B cell (primary cell): Measurements from ENCODE around the gene FAM81A. TPM values are rescaled to one million over a fixed set of nuclear protein-coding genes. Genes with fewer than 3 reads are reported as not detected.

Experiments used
- ATAC-seq: fragments of 200-7000 bp; cut with Tn5 transposase; one replicate; pipeline ENCODE4 v1.10.0; 2021; ENCODE audit warnings: low read depth, mild to moderate bottlenecking, moderate number of reproducible peaks, moderate library complexity
- CTCF ChIA-PET: fragments of 350-600 bp; sonication (Branson Sonifier 250); formaldehyde crosslinking; loops from one replicate; lab custom pipeline; 2021; ENCODE audit warnings: antibody characterized with exemption, inconsistent platforms; lab: Charles Lee
- POLR2A ChIA-PET: fragments of 350-600 bp; sonication (Branson Sonifier 250); formaldehyde crosslinking; loops from one replicate; lab custom pipeline; 2021; ENCODE audit warnings: antibody characterized with exemption; lab: Charles Lee
- DNase-seq: peaks from one replicate; pipeline ENCODE4 v3.0.0; 2013
- H2AFZ ChIP-seq: 2 replicates; pipeline ENCODE4 v1.6.1; 2012; ENCODE audit warnings: mild to moderate bottlenecking, low read depth, low read length; ENCODE audit not compliant: insufficient read depth, poor library complexity, severe bottlenecking
- H3K27ac ChIP-seq, 2 donors: 1 replicate in 1 of 2; 2 replicates in 1 of 2; pipeline ENCODE4 v1.5.1; 2012 to 2013; ENCODE audit warnings: low read length in 2 of 2, mild to moderate bottlenecking in 2 of 2, moderate library complexity in 1 of 2
- H3K27me3 ChIP-seq, 4 experiments: fragments of 200-600 bp in 1 of 4; sonication (generic) in 1 of 4; replicated peaks in 1 of 4; 1 replicate in 2 of 4; 2 replicates in 2 of 4; pipeline versions ENCODE4 v1.6.1 to v1.7.0; 2013 to 2016; ENCODE audit warnings: low read length in 3 of 4, mild to moderate bottlenecking in 2 of 4, mixed read lengths in 1 of 4, moderate library complexity in 1 of 4; ENCODE audit not compliant: insufficient read depth in 4 of 4, control insufficient read depth in 3 of 4; ENCODE audit errors: control extremely low read depth in 1 of 4
- H3K36me3 ChIP-seq, 2 experiments: replicated peaks in 1 of 2; 1 replicate in 1 of 2; 2 replicates in 1 of 2; pipeline versions ENCODE4 v1.6.1 to v1.7.1; 2013; ENCODE audit warnings: low read length in 1 of 2; ENCODE audit not compliant: insufficient read depth in 2 of 2, control insufficient read depth in 1 of 2; ENCODE audit errors: control extremely low read depth in 1 of 2, extremely low read depth in 1 of 2
- H3K4me1 ChIP-seq, 2 donors: fragments of 200-600 bp in 1 of 2; sonication (generic) in 1 of 2; 1 replicate in 1 of 2; 2 replicates in 1 of 2; pipeline versions ENCODE4 v1.5.1 to v1.6.1; 2013 to 2017; ENCODE audit warnings: low read length in 2 of 2; ENCODE audit not compliant: control insufficient read depth in 2 of 2, insufficient read depth in 2 of 2
- H3K4me2 ChIP-seq: replicated peaks from 2 replicates; pipeline ENCODE3; 2012; ENCODE audit warnings: mild to moderate bottlenecking, low read depth, low read length; ENCODE audit not compliant: poor library complexity, severe bottlenecking
- H3K4me3 ChIP-seq, 5 experiments: fragments of 200-600 bp in 1 of 5; sonication (generic) in 1 of 5; 1 replicate in 3 of 5; 2 replicates in 2 of 5; pipeline versions ENCODE4 v1.5.1 to v1.7.0; 2011 to 2016; ENCODE audit warnings: low read length in 4 of 5, mild to moderate bottlenecking in 4 of 5, low read depth in 2 of 5, control low read depth in 1 of 5, moderate library complexity in 1 of 5; ENCODE audit not compliant: insufficient read depth in 1 of 5; ENCODE audit errors: control extremely low read depth in 1 of 5, extremely low read depth in 1 of 5
- H3K79me2 ChIP-seq: fragments of 200-600 bp; sonication (generic); one replicate; pipeline ENCODE4 v1.6.0; 2016; ENCODE audit warnings: low read length; ENCODE audit not compliant: control insufficient read depth, insufficient read depth
- H3K9ac ChIP-seq: fragments of 200-600 bp; sonication (generic); 2 replicates; pipeline ENCODE4 v1.6.1; 2017; ENCODE audit warnings: mild to moderate bottlenecking, low read length, moderate library complexity
- H3K9me3 ChIP-seq, 3 donors: one replicate each; pipeline versions ENCODE4 v1.6.1 to v1.7.1; 2013; ENCODE audit warnings: low read length in 2 of 3; ENCODE audit not compliant: control insufficient read depth in 2 of 3, insufficient read depth in 1 of 3; ENCODE audit errors: control extremely low read depth in 1 of 3
- H4K20me1 ChIP-seq: 2 replicates; pipeline ENCODE4 v1.6.0; 2012; ENCODE audit warnings: mild to moderate bottlenecking, low read length; ENCODE audit not compliant: insufficient read depth, control insufficient read depth, poor library complexity, severe bottlenecking
- H3K27ac Mint-ChIP-seq: one replicate; pipeline ENCODE4 v1.8.0; 2021; ENCODE audit warnings: mixed read lengths
- H3K27me3 Mint-ChIP-seq: one replicate; pipeline ENCODE4 v1.8.0; 2021; ENCODE audit warnings: mixed read lengths
- H3K4me1 Mint-ChIP-seq: one replicate; pipeline ENCODE4 v1.8.0; 2021; ENCODE audit warnings: mixed read lengths
- H3K4me3 Mint-ChIP-seq: one replicate; pipeline ENCODE4 v1.8.0; 2021; ENCODE audit warnings: mixed read lengths
- H3K9me3 Mint-ChIP-seq: one replicate; pipeline ENCODE4 v1.8.0; 2022; ENCODE audit warnings: mixed read lengths; ENCODE audit not compliant: insufficient read depth
- EZH2 ChIP-seq: IDR thresholded peaks from 2 replicates; pipeline ENCODE4 v1.6.1; 2012; ENCODE audit warnings: borderline replicate concordance, low read depth, mild to moderate bottlenecking, moderate library complexity, low read length; ENCODE audit not compliant: insufficient read depth, poor library complexity, severe bottlenecking
- WGBS: methylation state at CpG from one replicate; pipeline ENCODE4 v1.1.5; 2013; ENCODE audit warnings: missing lambda C conversion rate; ENCODE audit not compliant: insufficient coverage; 5-methylcytosine and 5-hydroxymethylcytosine counted together
- intact Hi-C: fragments of 100-400 bp; cut with micrococcal nuclease; formaldehyde crosslinking; loops from one replicate; pipeline ENCODE4 v1.10.0; 2022
- polyA plus RNA-seq: library from polyadenylated mRNA; depleted of rRNA; stranded (reverse); fragments of >200 nt; gene quantifications from 2 replicates; pipeline ENCODE4 v1.2.3, GENCODE V29; 2012
- total RNA-seq, 2 donors: library from RNA; stranded (reverse); fragments of 120-200 nt in 1 of 2; gene quantifications; 1 replicate in 1 of 2; 2 replicates in 1 of 2; pipeline versions ENCODE4 v1.2.3 to v1.2.4, GENCODE V29; 2013 to 2022
- TF ChIP-seq, protein P1 (sequence below): fragments of 200-600 bp; IDR thresholded peaks from one replicate; pipeline ENCODE4 v1.8.0; 2022; ENCODE audit warnings: antibody characterized with exemption, mild to moderate bottlenecking

The FAM81A gene
- total and polyA plus RNA-seq, 2 donors (not counting 1 experiment from before 2014, with no cell fraction given): 2.0 to 3.9 TPM

GRCh38 chr15:59556380-59556779, 118.4 kb downstream of the FAM81A start:
- no peak overlapping the region for H3K27ac Mint-ChIP-seq
- H3K27me3 Mint-ChIP-seq: no peaks in the 10 kb centered on the region
- H3K4me3 Mint-ChIP-seq: no peak overlapping the region
- ChIA-PET CTCF (no interaction called here), POLR2A (no interaction called here)
- WGBS: 100% methylated on average over 2 of the region's 2 CpGs
- no peak overlapping the region for H2AFZ ChIP-seq
- TF ChIP-seq EZH2: no peak
- TF ChIP-seq, protein P1, sequence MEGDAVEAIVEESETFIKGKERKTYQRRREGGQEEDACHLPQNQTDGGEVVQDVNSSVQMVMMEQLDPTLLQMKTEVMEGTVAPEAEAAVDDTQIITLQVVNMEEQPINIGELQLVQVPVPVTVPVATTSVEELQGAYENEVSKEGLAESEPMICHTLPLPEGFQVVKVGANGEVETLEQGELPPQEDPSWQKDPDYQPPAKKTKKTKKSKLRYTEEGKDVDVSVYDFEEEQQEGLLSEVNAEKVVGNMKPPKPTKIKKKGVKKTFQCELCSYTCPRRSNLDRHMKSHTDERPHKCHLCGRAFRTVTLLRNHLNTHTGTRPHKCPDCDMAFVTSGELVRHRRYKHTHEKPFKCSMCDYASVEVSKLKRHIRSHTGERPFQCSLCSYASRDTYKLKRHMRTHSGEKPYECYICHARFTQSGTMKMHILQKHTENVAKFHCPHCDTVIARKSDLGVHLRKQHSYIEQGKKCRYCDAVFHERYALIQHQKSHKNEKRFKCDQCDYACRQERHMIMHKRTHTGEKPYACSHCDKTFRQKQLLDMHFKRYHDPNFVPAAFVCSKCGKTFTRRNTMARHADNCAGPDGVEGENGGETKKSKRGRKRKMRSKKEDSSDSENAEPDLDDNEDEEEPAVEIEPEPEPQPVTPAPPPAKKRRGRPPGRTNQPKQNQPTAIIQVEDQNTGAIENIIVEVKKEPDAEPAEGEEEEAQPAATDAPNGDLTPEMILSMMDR: no peak
- no peaks in the 10 kb centered on the region for H3K79me2 ChIP-seq
- H3K4me3 ChIP-seq: no peak overlapping the region
- no peak overlapping the region for H3K9ac ChIP-seq
- no peak for ATAC-seq
- H3K4me2 ChIP-seq: no peak overlapping the region
- H4K20me1 ChIP-seq: no peaks in the 10 kb centered on the region
- no peaks in the 10 kb centered on the region for H3K9me3 ChIP-seq
- H3K4me1 Mint-ChIP-seq: no peaks in the 10 kb centered on the region
- H3K9me3 Mint-ChIP-seq: no peaks in the 10 kb centered on the region
- H3K27ac ChIP-seq: no peak overlapping the region
- intact Hi-C loops: no loop called here
- no peak for DNase-seq
- no peaks in the 10 kb centered on the region for H3K4me1 ChIP-seq
- H3K36me3 ChIP-seq: no peaks in the 10 kb centered on the region
- no peaks in the 10 kb centered on the region for H3K27me3 ChIP-seq

GRCh38 chr15:59557581-59557980, 119.6 kb downstream of the FAM81A start:
- CTCF ChIA-PET: no interaction called here
- no peaks in the 10 kb centered on the region for H4K20me1 ChIP-seq

More at GRCh38 chr15:59557581-59557980, 119.6 kb downstream of the FAM81A start:
- Mint-ChIP-seq H3K4me1 (no peaks in the 10 kb centered on the region), H3K27me3 (no peaks in the 10 kb centered on the region), H3K9me3 (no peaks in the 10 kb centered on the region), H3K27ac (no peak overlapping the region), H3K4me3 (no peak overlapping the region)
- POLR2A ChIA-PET: no interaction called here
- no peak overlapping the region for H3K4me2 ChIP-seq
- no peaks in the 10 kb centered on the region for H3K9me3 ChIP-seq
- H3K27me3 ChIP-seq: no peaks in the 10 kb centered on the region
- WGBS: 0% methylated on average over 1 of the region's 3 CpGs
- ATAC-seq: no peak
- H3K4me3 ChIP-seq: no peak overlapping the region
- no peak overlapping the region for H3K9ac ChIP-seq
- no peak overlapping the region for H3K27ac ChIP-seq
- H3K4me1 ChIP-seq: no peaks in the 10 kb centered on the region
- intact Hi-C loops: no loop called here
- H3K79me2 ChIP-seq: no peaks in the 10 kb centered on the region
- no peak for TF ChIP-seq EZH2
- TF ChIP-seq, protein P1: no peak
- no peak overlapping the region for H2AFZ ChIP-seq
- H3K36me3 ChIP-seq: no peaks in the 10 kb centered on the region
- no peak for DNase-seq
